K562 (cell line): ENCODE results near the gene FAM83G. TPM values are rescaled to one million over a fixed set of nuclear protein-coding genes. Genes with fewer than 3 reads are reported as not detected.
"Not testable (repeated sequence)": the region's sequence is repeated elsewhere in the genome, so short reads cannot be mapped to it uniquely, and the experiment has no call there.

ENCODE experiments used
- ATAC-seq: fragments of 200-7000 bp; cut with Tn5 transposase; 3 replicates; pipeline ENCODE4 v1.9.1; 2020; ENCODE audit warnings: moderate library complexity
- BruUV-seq: library from RNA; stranded (reverse); fragments of 400-500 nt; replicated peaks from 2 replicates; lab custom pipeline; 2021; lab: Mats Ljungman, UMichigan
- CTCF ChIA-PET: fragments of 300-600 bp; formaldehyde crosslinking; extraction: SDS; loops from one replicate; lab custom pipeline; 2021; ENCODE audit warnings: low intra/inter-chr PET ratio; lab: Yijun Ruan, JAX
- POLR2A ChIA-PET: fragments of 300-600, 350-650 bp; sonication (Branson Sonifier 250); formaldehyde crosslinking; extraction: SDS; loops from one replicate; lab custom pipeline; 2021; ENCODE audit warnings: antibody characterized with exemption, inconsistent platforms; lab: Yijun Ruan, JAX
- DNase-seq, 4 experiments: peaks; one replicate each; pipeline versions ENCODE4 v3.0.0 to v3.0.0-alpha.2; 2011 to 2018; ENCODE audit warnings: low spot score in 3 of 4, mixed read lengths in 3 of 4; ENCODE audit errors: extremely low read depth in 1 of 4
- FAIRE-seq: peaks from 2 replicates; lab custom pipeline; 2011; peaks lifted over from hg19 to GRCh38; lab: Jason Lieb, UNC
- H2AFZ ChIP-seq: 2 replicates; pipeline ENCODE4 v1.6.0; 2011; ENCODE audit warnings: low read depth, low read length, control low read depth, inconsistent platforms
- H3K27ac ChIP-seq: fragments of 200-600 bp; 3 replicates; pipeline ENCODE4 v1.8.0; 2011; ENCODE audit warnings: low read depth, mild to moderate bottlenecking, control low read depth, inconsistent platforms, low read length, moderate library complexity, mixed read lengths; ENCODE audit errors: extremely low read depth
- H3K27me3 ChIP-seq, 2 experiments: fragments of 300-600 bp in 1 of 2; 2 replicates in 1 of 2; 3 replicates in 1 of 2; pipeline versions ENCODE4 v1.6.0 to v1.8.0; 2011; ENCODE audit warnings: inconsistent platforms in 2 of 2, low read length in 2 of 2, mild to moderate bottlenecking in 1 of 2, mixed read lengths in 1 of 2, moderate library complexity in 1 of 2; ENCODE audit not compliant: control insufficient read depth in 2 of 2, insufficient read depth in 2 of 2
- H3K36me3 ChIP-seq: fragments of 300-600 bp; 3 replicates; pipeline ENCODE4 v1.8.0; 2011; ENCODE audit warnings: mild to moderate bottlenecking, low read length, inconsistent platforms; ENCODE audit not compliant: control insufficient read depth, insufficient read depth
- H3K4me1 ChIP-seq, 2 experiments: fragments of 200-600 bp in 1 of 2; replicated peaks in 1 of 2; 2 replicates in 1 of 2; 3 replicates in 1 of 2; pipeline versions ENCODE4 v1.5.1 to v1.8.0; 2011; ENCODE audit warnings: inconsistent platforms in 2 of 2, low read length in 2 of 2, mild to moderate bottlenecking in 1 of 2, mixed read lengths in 1 of 2, moderate library complexity in 1 of 2; ENCODE audit not compliant: control insufficient read depth in 2 of 2, insufficient read depth in 2 of 2
- H3K4me2 ChIP-seq: 2 replicates; pipeline ENCODE4 v1.6.1; 2011; ENCODE audit warnings: low read length, control low read depth, inconsistent platforms, mixed read lengths; ENCODE audit not compliant: insufficient read depth
- H3K4me3 ChIP-seq: fragments of 200-600 bp; sonication (generic), shearing (Covaris generic); 2 replicates; pipeline ENCODE4 v1.5.1; 2016; ENCODE audit warnings: control low read depth, inconsistent platforms
- H3K79me2 ChIP-seq: fragments of 200-600 bp; 3 replicates; pipeline ENCODE4 v1.8.0; 2011; ENCODE audit warnings: low read length, inconsistent platforms; ENCODE audit not compliant: control insufficient read depth, insufficient read depth
- H3K9ac ChIP-seq, 2 experiments: 2 replicates each; pipeline versions ENCODE4 v1.6.0 to v1.6.1; 2011; ENCODE audit warnings: low read depth in 2 of 2, low read length in 2 of 2, control low read depth in 1 of 2, inconsistent platforms in 1 of 2, mild to moderate bottlenecking in 1 of 2, mixed read lengths in 1 of 2; ENCODE audit not compliant: insufficient read depth in 1 of 2
- H3K9me1 ChIP-seq: one replicate; pipeline ENCODE4 v1.6.0; 2011; ENCODE audit warnings: inconsistent platforms, mild to moderate bottlenecking, low read length, moderate library complexity; ENCODE audit not compliant: control insufficient read depth, insufficient read depth
- H3K9me3 ChIP-seq: replicated peaks from 2 replicates; pipeline ENCODE4 v1.5.1; 2011; ENCODE audit warnings: low read depth, low read length, inconsistent platforms; ENCODE audit not compliant: control insufficient read depth, insufficient read depth
- H4K20me1 ChIP-seq: replicated peaks from 2 replicates; pipeline ENCODE4 v1.6.1; 2011; ENCODE audit warnings: low read length, inconsistent platforms, mixed read lengths; ENCODE audit not compliant: control insufficient read depth, insufficient read depth
- WGBS: fragments of 100-300 bp; shearing (Covaris generic); methylation state at CpG from one replicate; pipeline ENCODE4 v1.1.6; 2016; ENCODE audit warnings: low coverage, mixed read lengths; ENCODE audit not compliant: insufficient coverage; ENCODE audit errors: missing lambda C conversion rate; 5-methylcytosine and 5-hydroxymethylcytosine counted together
- in situ Hi-C: fragments of 300-500 bp; cut with MboI; formaldehyde crosslinking; loops from 4 replicates; pipeline ENCODE4 v1.15.0; 2018; ENCODE audit warnings: inconsistent platforms, mixed read lengths
- intact Hi-C: fragments of 100-400 bp; cut with micrococcal nuclease; formaldehyde crosslinking; loops from 2 replicates; pipeline ENCODE4 v1.14.2; 2022
- polyA plus RNA-seq, 8 experiments: library from polyadenylated mRNA; depleted of rRNA in 4 of 8; stranded (reverse) in 5 of 8; unstranded in 3 of 8; fragments of >200 nt; fragmentation: Nextera tagmentation in 2 of 8; fragmentation: Illumina TruSeq in 1 of 8; extraction: Ambion mirVana in 2 of 8; extraction: Trizol in 1 of 8; gene quantifications; 2 replicates each; pipeline versions ENCODE4 v1.2.1 to v1.2.3, GENCODE V29; 2011 to 2014; ENCODE audit warnings: inconsistent platforms in 1 of 8, missing spikeins in 1 of 8
- total RNA-seq, 7 experiments: library from RNA; depleted of rRNA in 6 of 7; stranded (reverse); fragments of >200 nt in 6 of 7; fragmentation: Illumina TruSeq in 2 of 7; extraction: Trizol in 2 of 7; gene quantifications; 2 replicates each; pipeline versions ENCODE4 v1.2.1 to v1.2.3, GENCODE V29; 2011 to 2021; ENCODE audit warnings: low replicate concordance in 1 of 7

Gene FAM83G
- total and polyA plus RNA-seq, 9 of the 15 experiments (the other 6 are each of a cell fraction or from before 2014, with no cell fraction given) = 0.04 to 10.3 (median 4.5) TPM; not detected in 1

- 76% methylated on average over 3 of the region's 7 CpGs for WGBS
- H3K4me1 ChIP-seq, H3K79me2 ChIP-seq, H2AFZ ChIP-seq, H3K36me3 ChIP-seq, intact Hi-C loops, POLR2A ChIA-PET, BruUV-seq, H3K27me3 ChIP-seq, in situ Hi-C loops, H3K9me3 ChIP-seq, H4K20me1 ChIP-seq, H3K27ac ChIP-seq, DNase-seq, H3K4me3 ChIP-seq, CTCF ChIA-PET, ATAC-seq, FAIRE-seq, H3K9ac ChIP-seq, H3K9me1 ChIP-seq, H3K4me2 ChIP-seq: not testable (repeated sequence)
Measured at GRCh38 chr17:19047510-19047909, 42.9 kb upstream of the FAM83G start.

- H3K27ac ChIP-seq, in situ Hi-C loops, DNase-seq, POLR2A ChIA-PET, H3K9me3 ChIP-seq, H3K36me3 ChIP-seq, H3K4me2 ChIP-seq, CTCF ChIA-PET, H3K79me2 ChIP-seq, H3K9ac ChIP-seq, intact Hi-C loops, H3K4me1 ChIP-seq, H4K20me1 ChIP-seq, H3K9me1 ChIP-seq, ATAC-seq, H2AFZ ChIP-seq, BruUV-seq, H3K27me3 ChIP-seq, H3K4me3 ChIP-seq: not testable (repeated sequence)
- peak; percentile 69 for FAIRE-seq
- no CpG with 5 or more reads among the region's 12 CpGs for WGBS
Measured at GRCh38 chr17:19046782-19047375, 42.3 kb upstream of the FAM83G start, which contains the start of gene GRAP. Gene GRAP, minus strand, starts transcription at chr17:19046957. Its CDS starts 31 bp downstream, at chr17:19046926.

- H2AFZ ChIP-seq, CTCF ChIA-PET, in situ Hi-C loops, H3K9me3 ChIP-seq, H3K9ac ChIP-seq, intact Hi-C loops, H3K4me2 ChIP-seq, H3K9me1 ChIP-seq, BruUV-seq, H3K27me3 ChIP-seq, H3K36me3 ChIP-seq, POLR2A ChIA-PET, H3K79me2 ChIP-seq, H3K27ac ChIP-seq, DNase-seq, H3K4me1 ChIP-seq, H3K4me3 ChIP-seq, H4K20me1 ChIP-seq: not testable (repeated sequence)
- FAIRE-seq (peak; percentile 84), ATAC-seq (peak; percentile 78)
- no CpG with 5 or more reads among the region's 9 CpGs for WGBS
Measured at GRCh38 chr17:19044643-19045042, 40.1 kb upstream of the FAM83G start.

GRCh38 chr17:19043032-19043431 lies 38.5 kb upstream of the FAM83G start:
- H3K4me2 ChIP-seq, FAIRE-seq, H4K20me1 ChIP-seq, H3K9ac ChIP-seq, in situ Hi-C loops, H3K79me2 ChIP-seq, BruUV-seq, intact Hi-C loops, H2AFZ ChIP-seq, H3K9me1 ChIP-seq, H3K4me1 ChIP-seq, POLR2A ChIA-PET, CTCF ChIA-PET, H3K9me3 ChIP-seq, H3K36me3 ChIP-seq, H3K27ac ChIP-seq, ATAC-seq, H3K27me3 ChIP-seq, H3K4me3 ChIP-seq, DNase-seq: not testable (repeated sequence)
- WGBS = no CpG with 5 or more reads among the region's 8 CpGs
